Left renal cortex interstitium (tissue), 4 donors: ENCODE data around the gene SOX10. TPM values are rescaled to one million over a fixed set of nuclear protein-coding genes. Genes with fewer than 3 reads are reported as not detected.
"Not testable (repeated sequence)": the region's sequence is repeated elsewhere in the genome, so short reads cannot be mapped to it uniquely, and the experiment has no call there.

Experiments
- DNase-seq, 4 donors: peaks; one replicate each; pipeline ENCODE4 v3.0.0-alpha.2; 2013; ENCODE audit warnings: low read depth in 4 of 4, low spot score in 2 of 4, missing footprints in 1 of 4
- polyA plus RNA-seq, 4 donors: library from polyadenylated mRNA; unstranded; fragments of 120-200 nt; gene quantifications; one replicate each; pipeline ENCODE4 v1.2.1, GENCODE V29; 2013; ENCODE audit not compliant: insufficient read length in 4 of 4

Gene SOX10
- polyA plus RNA-seq, 4 donors: 1.0 to 2.1 (median 1.2) TPM

- DNase-seq: no peak
These were observed 5.0 kb upstream of the SOX10 start for GRCh38 chr22:37989146-37990045.

GRCh38 chr22:37986371-37986770 lies 2.0 kb upstream of the SOX10 start:
- DNase-seq: no peak

- no peak for DNase-seq
These were observed 1.5 kb upstream of the SOX10 start for GRCh38 chr22:37985751-37986281.

GRCh38 chr22:37985050-37985585 lies 763 bp upstream of the SOX10 start:
- DNase-seq: no peak

- no peak for DNase-seq
These were observed 1.2 kb downstream of the SOX10 start for GRCh38 chr22:37982938-37983859.

GRCh38 chr22:37982151-37982785 lies 2.1 kb downstream of the SOX10 start:
- DNase-seq: no peak

GRCh38 chr22:37981282-37982011 lies 2.9 kb downstream of the SOX10 start:
- no peak for DNase-seq

- no peak for DNase-seq
These were observed 4.6 kb downstream of the SOX10 start for GRCh38 chr22:37979782-37980181.

- no peak for DNase-seq
These were observed 7.8 kb downstream of the SOX10 start for GRCh38 chr22:37976547-37976946.

- not testable (repeated sequence) for DNase-seq
These were observed 8.3 kb downstream of the SOX10 start for GRCh38 chr22:37976022-37976421.

GRCh38 chr22:37975153-37975552 lies 9.2 kb downstream of the SOX10 start:
- no peak for DNase-seq

GRCh38 chr22:37973271-37974170 lies 10.8 kb downstream of the SOX10 start:
- no peak for DNase-seq

- DNase-seq: no peak
These were observed 11.8 kb downstream of the SOX10 start for GRCh38 chr22:37972527-37972926.

- DNase-seq: no peak
These were observed 12.6 kb downstream of the SOX10 start for GRCh38 chr22:37971475-37972434.

GRCh38 chr22:37970864-37971263 lies 13.5 kb downstream of the SOX10 start:
- DNase-seq: no peak

GRCh38 chr22:37968452-37969251 lies 15.7 kb downstream of the SOX10 start:
- no peak for DNase-seq
